GM12891 (cell line): ENCODE data around the gene TMEM219.

ENCODE experiments used
- POLR2A ChIP-seq: IDR thresholded peaks from 2 replicates; pipeline ENCODE4 v1.6.1; 2011; ENCODE audit warnings: low read depth, low read length, control low read depth
- POLR2AphosphoS5 ChIP-seq: IDR thresholded peaks from 2 replicates; pipeline ENCODE4 v1.6.1; 2011; ENCODE audit warnings: low read depth, low read length, control low read depth

- TF ChIP-seq POLR2AphosphoS5 (no peak), POLR2A (no peak)
These were observed 27.4 kb downstream of the TMEM219 start for GRCh38 chr16:29989111-29989858.
